ENCODE data around the gene IGFBP5.

DNA sequence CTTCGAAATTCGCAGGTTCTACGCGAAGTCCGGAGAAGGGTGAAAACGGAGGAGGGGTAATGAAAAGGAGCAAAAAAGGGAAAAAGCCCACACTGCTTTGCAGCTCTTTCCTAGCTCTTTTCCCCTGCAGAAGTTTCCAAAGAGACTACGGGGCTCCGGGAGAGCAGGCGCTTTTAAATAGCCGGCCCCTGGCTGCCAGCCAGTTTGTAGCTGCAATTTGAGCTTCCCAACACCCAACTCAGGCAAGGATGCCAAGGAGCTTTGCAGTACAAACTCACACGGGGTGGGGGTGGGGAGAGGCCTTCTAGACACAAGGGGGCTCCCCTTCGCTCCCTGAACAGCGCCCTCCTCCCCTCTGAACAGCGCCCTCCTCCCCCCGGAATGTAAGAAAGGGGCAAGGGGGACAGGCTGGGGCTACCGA, at the start of gene IGFBP5:
- TF ChIP-seq EZH2 (IDR thresholded peaks at IDR 0.05; ENCODE audit: insufficient read depth, poor library complexity, severe bottlenecking): no peak
- no peak for TF ChIP-seq EZH2phosphoT487 (IDR thresholded peaks at IDR 0.05; ENCODE audit: insufficient read depth, low read depth)
